Smooth muscle cell of the coronary artery (primary cell): ENCODE measurements around the gene GPAM. TPM values are rescaled to one million over a fixed set of nuclear protein-coding genes. Genes with fewer than 3 reads are reported as not detected.

Source experiments
- total RNA-seq: library from RNA; depleted of rRNA; stranded (reverse); fragments of >200 nt; gene quantifications from 2 replicates; pipeline ENCODE4 v1.2.3, GENCODE V29; 2014; ENCODE audit warnings: low replicate concordance

The GPAM gene, protein sequence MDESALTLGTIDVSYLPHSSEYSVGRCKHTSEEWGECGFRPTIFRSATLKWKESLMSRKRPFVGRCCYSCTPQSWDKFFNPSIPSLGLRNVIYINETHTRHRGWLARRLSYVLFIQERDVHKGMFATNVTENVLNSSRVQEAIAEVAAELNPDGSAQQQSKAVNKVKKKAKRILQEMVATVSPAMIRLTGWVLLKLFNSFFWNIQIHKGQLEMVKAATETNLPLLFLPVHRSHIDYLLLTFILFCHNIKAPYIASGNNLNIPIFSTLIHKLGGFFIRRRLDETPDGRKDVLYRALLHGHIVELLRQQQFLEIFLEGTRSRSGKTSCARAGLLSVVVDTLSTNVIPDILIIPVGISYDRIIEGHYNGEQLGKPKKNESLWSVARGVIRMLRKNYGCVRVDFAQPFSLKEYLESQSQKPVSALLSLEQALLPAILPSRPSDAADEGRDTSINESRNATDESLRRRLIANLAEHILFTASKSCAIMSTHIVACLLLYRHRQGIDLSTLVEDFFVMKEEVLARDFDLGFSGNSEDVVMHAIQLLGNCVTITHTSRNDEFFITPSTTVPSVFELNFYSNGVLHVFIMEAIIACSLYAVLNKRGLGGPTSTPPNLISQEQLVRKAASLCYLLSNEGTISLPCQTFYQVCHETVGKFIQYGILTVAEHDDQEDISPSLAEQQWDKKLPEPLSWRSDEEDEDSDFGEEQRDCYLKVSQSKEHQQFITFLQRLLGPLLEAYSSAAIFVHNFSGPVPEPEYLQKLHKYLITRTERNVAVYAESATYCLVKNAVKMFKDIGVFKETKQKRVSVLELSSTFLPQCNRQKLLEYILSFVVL
- 8.6 and 11.1 TPM in 2 replicates for total RNA-seq

DNA sequence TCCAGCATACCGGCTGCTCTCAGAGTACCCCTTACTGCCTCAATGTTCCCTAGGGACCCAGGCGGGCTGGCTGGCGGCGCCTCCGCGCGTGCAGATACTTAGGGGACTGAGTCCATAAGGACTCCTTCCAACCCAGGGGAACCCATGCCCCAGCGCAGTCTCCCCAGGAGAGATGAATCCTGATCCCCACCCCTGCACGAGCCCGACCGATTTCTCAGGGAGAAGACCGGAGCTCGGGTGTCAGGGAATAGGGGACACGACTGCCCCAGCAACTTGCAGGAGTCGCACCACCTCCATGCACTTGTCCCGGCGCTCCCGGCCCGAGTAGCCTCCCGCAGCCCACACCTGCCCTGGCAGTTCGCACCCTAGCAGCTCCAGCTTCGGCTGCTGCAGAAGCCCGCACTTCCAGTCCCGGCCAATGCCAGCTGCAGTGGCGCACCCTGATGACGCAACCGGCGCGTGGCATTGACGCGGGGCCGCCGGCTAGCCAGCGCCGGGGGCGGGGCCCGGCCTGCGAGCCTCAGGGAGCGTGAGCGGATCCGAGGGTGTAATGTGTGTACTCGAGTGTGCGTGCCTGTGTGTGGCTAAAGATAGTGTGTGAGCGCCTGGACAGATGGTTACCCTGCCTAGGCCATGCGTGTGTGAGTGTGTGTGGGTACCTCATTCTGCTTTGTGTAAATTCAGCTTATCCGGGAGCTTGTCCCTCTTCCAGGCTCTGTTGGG lies at the start of gene GPAM:
Gene GPAM, minus strand, starts transcription at position 437 of the 723 bp plus-strand sequence. CDS start 1,981 bp downstream, outside the sequence.

Other genes starting within 250 kb of the GPAM start
- gene TECTB, start 99.6 kb upstream of the GPAM start, total RNA-seq, result not detected in 2 replicates
- gene ACSL5, start 190.4 kb upstream of the GPAM start, total RNA-seq, result 0.30 and 3.7 TPM in 2 replicates